HUDEP-2 (cell line): ENCODE data around the gene CLSTN1.

Source experiments
- DNase-seq, 76 experiments: peaks; one replicate each; lab custom pipeline; 2025; ENCODE audit not compliant: unreplicated experiment in 76 of 76; lab: John Stamatoyannopoulos, UW

The CLSTN1 gene

GRCh38 chr1:9823943-9824701 is at the start of gene CLSTN1:
Gene CLSTN1 (minus strand): TSS chr1:9823965. CDS start chr1:9823733, 232 bp downstream.
- peak in 62 of 76 experiments; percentile 7 to 76 (median 53) for DNase-seq

- DNase-seq = no peak
Observed at GRCh38 chr1:9873385-9873784, 49.6 kb upstream of the CLSTN1 start.

- no peak for DNase-seq
Observed at GRCh38 chr1:9872430-9873165, 48.8 kb upstream of the CLSTN1 start.

GRCh38 chr1:9871707-9872425 is 48.1 kb upstream of the CLSTN1 start:
- no peak for DNase-seq

- DNase-seq = no peak
Observed at GRCh38 chr1:9871021-9871420, 47.3 kb upstream of the CLSTN1 start.

GRCh38 chr1:9870572-9870971 is 46.8 kb upstream of the CLSTN1 start:
- DNase-seq = no peak

GRCh38 chr1:9869831-9870251 is 46.1 kb upstream of the CLSTN1 start:
- no peak for DNase-seq

- no peak for DNase-seq
Observed at GRCh38 chr1:9868244-9868590, 44.5 kb upstream of the CLSTN1 start.

- DNase-seq = peak in 63 of 76 experiments; percentile 3 to 71 (median 49)
Observed at GRCh38 chr1:9867408-9868243, 43.9 kb upstream of the CLSTN1 start.

- no peak for DNase-seq
Observed at GRCh38 chr1:9866836-9867235, 43.1 kb upstream of the CLSTN1 start.

GRCh38 chr1:9865724-9866123 is 42.0 kb upstream of the CLSTN1 start:
- DNase-seq = no peak

- DNase-seq = no peak
Observed at GRCh38 chr1:9863371-9863770, 39.6 kb upstream of the CLSTN1 start.

- no peak for DNase-seq
Observed at GRCh38 chr1:9861360-9861759, 37.6 kb upstream of the CLSTN1 start.

- no peak for DNase-seq
Observed at GRCh38 chr1:9860887-9861286, 37.1 kb upstream of the CLSTN1 start.

GRCh38 chr1:9859281-9860014 is 35.7 kb upstream of the CLSTN1 start:
- no peak for DNase-seq

GRCh38 chr1:9858293-9859035 is 34.7 kb upstream of the CLSTN1 start:
- no peak for DNase-seq

GRCh38 chr1:9855186-9855585 is 31.4 kb upstream of the CLSTN1 start:
- DNase-seq = no peak

GRCh38 chr1:9853249-9853595 is 29.5 kb upstream of the CLSTN1 start:
- no peak for DNase-seq
